SK-N-MC (cell line): ENCODE measurements around the gene DGKZ.
"Not testable (repeated sequence)": the region's sequence is repeated elsewhere in the genome, so short reads cannot be mapped to it uniquely, and the experiment has no call there.

Experiments
- DNase-seq: peaks from one replicate; pipeline ENCODE4 v3.0.0-alpha.2; 2011; ENCODE audit warnings: low read depth, low spot score
- H3K27ac ChIP-seq: fragments of 200-600 bp; sonication (generic); 2 replicates; pipeline ENCODE4 v1.5.1; 2016; ENCODE audit warnings: mixed run types
- H3K36me3 ChIP-seq: fragments of 200-600 bp; sonication (generic); 2 replicates; pipeline ENCODE4 v1.6.1; 2017; ENCODE audit warnings: antibody characterized with exemption, low read length, mixed read lengths; ENCODE audit not compliant: insufficient read depth
- H3K4me3 ChIP-seq: fragments of 200-600 bp; sonication (generic); 2 replicates; pipeline ENCODE4 v1.5.1; 2016
- H3K9ac ChIP-seq: fragments of 200-600 bp; sonication (generic); 2 replicates; pipeline ENCODE4 v1.8.0; 2017; ENCODE audit warnings: mixed run types, mixed read lengths; ENCODE audit not compliant: insufficient read length
- H3K9me3 ChIP-seq: fragments of 200-600 bp; sonication (generic); 2 replicates; pipeline ENCODE4 v1.6.1; 2017; ENCODE audit warnings: low read depth, mild to moderate bottlenecking, antibody characterized with exemption, low read length, moderate library complexity, mixed read lengths
- EZH2 ChIP-seq: fragments of 200-600 bp; sonication (generic); IDR thresholded peaks from one replicate; pipeline ENCODE4 v1.6.1; 2017; ENCODE audit warnings: antibody characterized with exemption
- FOXP2 ChIP-seq: optimal IDR thresholded peaks from 2 replicates; pipeline ENCODE3; 2011; ENCODE audit warnings: mild to moderate bottlenecking, moderate library complexity; ENCODE audit not compliant: insufficient read depth; ENCODE audit errors: extremely low read length, control extremely low read depth
- POLR2AphosphoS5 ChIP-seq: IDR thresholded peaks from 2 replicates; pipeline ENCODE4 v1.6.1; 2012; ENCODE audit warnings: mild to moderate bottlenecking, low read depth, low read length, borderline replicate concordance

DGKZ gene

GRCh38 chr11:46366260-46366659 is 19.0 kb downstream of the DGKZ start:
- Histone ChIP-seq H3K9ac (no peak overlapping the region), H3K27ac (no peak overlapping the region), H3K9me3 (no peaks in the 10 kb centered on the region), H3K4me3 (no peak overlapping the region), H3K36me3 (peaks cover 7% of the 10 kb centered on the region; the same call in 1 of the 2 replicates)
- no peak for DNase-seq
- TF ChIP-seq FOXP2 = no peak
- TF ChIP-seq POLR2AphosphoS5 = no peak
- TF ChIP-seq EZH2 = no peak

GRCh38 chr11:46366661-46367161 is 19.4 kb downstream of the DGKZ start:
- H3K36me3 ChIP-seq = peaks cover 7% of the 10 kb centered on the region; the same call in 1 of the 2 replicates
- no peaks in the 10 kb centered on the region for H3K9me3 ChIP-seq
- no peak overlapping the region for H3K27ac ChIP-seq
- DNase-seq = no peak
- H3K4me3 ChIP-seq = no peak overlapping the region
- no peak overlapping the region for H3K9ac ChIP-seq
- TF ChIP-seq FOXP2 (no peak), POLR2AphosphoS5 (no peak), EZH2 (no peak)

GRCh38 chr11:46367244-46367915 is 20.1 kb downstream of the DGKZ start:
- no peak for DNase-seq
- H3K9ac ChIP-seq = no peak overlapping the region
- H3K36me3 ChIP-seq = peaks cover 7% of the 10 kb centered on the region; the same call in 1 of the 2 replicates
- no peaks in the 10 kb centered on the region for H3K9me3 ChIP-seq
- no peak overlapping the region for H3K4me3 ChIP-seq
- H3K27ac ChIP-seq = no peak overlapping the region
- TF ChIP-seq EZH2 (no peak), POLR2AphosphoS5 (no peak), FOXP2 (no peak)

GRCh38 chr11:46367916-46368267 is 20.6 kb downstream of the DGKZ start:
- no peak overlapping the region for H3K27ac ChIP-seq
- H3K9ac ChIP-seq = no peak overlapping the region
- H3K36me3 ChIP-seq = peaks cover 7% of the 10 kb centered on the region; the same call in 1 of the 2 replicates
- H3K9me3 ChIP-seq = no peaks in the 10 kb centered on the region
- H3K4me3 ChIP-seq = no peak overlapping the region
- TF ChIP-seq EZH2 (no peak), FOXP2 (no peak), POLR2AphosphoS5 (no peak)
- DNase-seq = no peak

GRCh38 chr11:46369458-46370152 is 22.3 kb downstream of the DGKZ start:
- H3K4me3 ChIP-seq = no peak overlapping the region
- H3K9ac ChIP-seq = no peak overlapping the region
- H3K9me3 ChIP-seq = no peaks in the 10 kb centered on the region
- TF ChIP-seq EZH2 (no peak), POLR2AphosphoS5 (no peak), FOXP2 (no peak)
- no peak overlapping the region for H3K27ac ChIP-seq
- DNase-seq = no peak
- peaks cover 7% of the 10 kb centered on the region; the same call in 1 of the 2 replicates for H3K36me3 ChIP-seq

GRCh38 chr11:46370253-46370652 is 23.0 kb downstream of the DGKZ start:
- Histone ChIP-seq H3K27ac (no peak overlapping the region), H3K4me3 (no peak overlapping the region), H3K9ac (no peak overlapping the region), H3K36me3 (peaks cover 7% of the 10 kb centered on the region; the same call in 1 of the 2 replicates), H3K9me3 (no peaks in the 10 kb centered on the region)
- no peak for TF ChIP-seq FOXP2
- TF ChIP-seq POLR2AphosphoS5 = no peak
- TF ChIP-seq EZH2 = no peak
- DNase-seq = no peak

GRCh38 chr11:46371262-46371661 is 24.0 kb downstream of the DGKZ start:
- not testable (repeated sequence) for H3K9ac ChIP-seq, H3K9me3 ChIP-seq, H3K36me3 ChIP-seq, H3K4me3 ChIP-seq, H3K27ac ChIP-seq, DNase-seq

- no peaks in the 10 kb centered on the region for H3K9me3 ChIP-seq
- H3K4me3 ChIP-seq = no peak overlapping the region
- no peak for TF ChIP-seq POLR2AphosphoS5
- TF ChIP-seq EZH2 = no peak
- TF ChIP-seq FOXP2 = no peak
- H3K36me3 ChIP-seq = peaks cover 7% of the 10 kb centered on the region; the same call in 1 of the 2 replicates
- DNase-seq = no peak
- H3K27ac ChIP-seq = no peak overlapping the region
- H3K9ac ChIP-seq = no peak overlapping the region
Measured at GRCh38 chr11:46372086-46372485, 24.8 kb downstream of the DGKZ start.

- not testable (repeated sequence) for H3K4me3 ChIP-seq, H3K9me3 ChIP-seq, DNase-seq, H3K27ac ChIP-seq, H3K36me3 ChIP-seq, H3K9ac ChIP-seq
Measured at GRCh38 chr11:46372501-46372900, 25.2 kb downstream of the DGKZ start.
